Caco-2 (cell line): Measurements from ENCODE around the gene PSME4. TPM values are rescaled to one million over a fixed set of nuclear protein-coding genes. Genes with fewer than 3 reads are reported as not detected.

Source experiments
- BruUV-seq: library from RNA; stranded (reverse); fragments of 400-500 nt; replicated peaks from 2 replicates; lab custom pipeline; 2021; lab: Mats Ljungman, UMichigan
- CTCF ChIA-PET: fragments of 300-600 bp; sonication (Branson Sonifier 250); formaldehyde crosslinking; loops from one replicate; lab custom pipeline; 2022; ENCODE audit warnings: antibody characterized with exemption; lab: Charles Lee
- POLR2A ChIA-PET: fragments of 300-600 bp; sonication (Branson Sonifier 250); formaldehyde crosslinking; loops from one replicate; lab custom pipeline; 2022; ENCODE audit warnings: antibody characterized with exemption; lab: Charles Lee
- DNase-seq, 2 experiments: peaks; one replicate each; pipeline versions ENCODE4 v3.0.0 to v3.0.0-alpha.2; 2020 to 2022
- H3K27me3 ChIP-seq: replicated peaks from 2 replicates; pipeline ENCODE4 v1.6.0; 2011; ENCODE audit warnings: low read length; ENCODE audit not compliant: control insufficient read depth, insufficient read depth
- H3K36me3 ChIP-seq: 2 replicates; pipeline ENCODE4 v1.5.1; 2011; ENCODE audit warnings: low read length; ENCODE audit not compliant: control insufficient read depth, insufficient read depth
- H3K4me1 ChIP-seq: fragments of 250-450 bp; sonication (Bioruptor Pico); 2 replicates; pipeline ENCODE4 v1.5.1; 2020; ENCODE audit warnings: mild to moderate bottlenecking
- H3K4me3 ChIP-seq: 2 replicates; pipeline ENCODE4 v1.5.1; 2011; ENCODE audit warnings: low read depth, mild to moderate bottlenecking, control low read depth, low read length
- H3K9me3 ChIP-seq: fragments of 250-450 bp; sonication (Bioruptor Pico); 2 replicates; pipeline ENCODE4 v1.5.1; 2020; ENCODE audit warnings: mild to moderate bottlenecking, moderate library complexity
- H3K27ac Mint-ChIP-seq: one replicate; pipeline ENCODE4 v1.8.0; 2022; ENCODE audit warnings: mixed read lengths; ENCODE audit not compliant: unreplicated experiment
- H3K27me3 Mint-ChIP-seq: one replicate; pipeline ENCODE4 v1.8.0; 2022; ENCODE audit warnings: mixed read lengths; ENCODE audit not compliant: insufficient read depth, unreplicated experiment
- H3K36me3 Mint-ChIP-seq: one replicate; pipeline ENCODE4 v1.8.0; 2022; ENCODE audit warnings: mild to moderate bottlenecking, mixed read lengths; ENCODE audit not compliant: insufficient read depth, unreplicated experiment
- H3K4me1 Mint-ChIP-seq: one replicate; pipeline ENCODE4 v1.8.0; 2022; ENCODE audit warnings: low read depth, mixed read lengths; ENCODE audit not compliant: unreplicated experiment
- H3K4me3 Mint-ChIP-seq: one replicate; pipeline ENCODE4 v1.8.0; 2022; ENCODE audit warnings: mild to moderate bottlenecking, moderate library complexity, mixed read lengths; ENCODE audit not compliant: unreplicated experiment
- H3K9me3 Mint-ChIP-seq: one replicate; pipeline ENCODE4 v1.8.0; 2022; ENCODE audit warnings: mixed read lengths; ENCODE audit not compliant: unreplicated experiment
- CTCF ChIP-seq, 2 experiments: fragments of 200-600 bp in 1 of 2; IDR thresholded peaks; 1 replicate in 1 of 2; 2 replicates in 1 of 2; pipeline versions ENCODE4 v1.5.1 to v1.8.0; 2011 to 2022; ENCODE audit warnings: antibody characterized with exemption in 1 of 2, control low read depth in 1 of 2, inconsistent platforms in 1 of 2, low read depth in 1 of 2, low read length in 1 of 2, mild to moderate bottlenecking in 1 of 2, moderate library complexity in 1 of 2; ENCODE audit not compliant: insufficient read depth in 1 of 2, severe bottlenecking in 1 of 2, unreplicated experiment in 1 of 2
- intact Hi-C: fragments of 100-400 bp; cut with micrococcal nuclease; formaldehyde crosslinking; loops from one replicate; pipeline ENCODE4 v1.10.0; 2022; ENCODE audit not compliant: unreplicated experiment
- total RNA-seq: library from RNA; stranded (reverse); gene quantifications from 2 replicates; pipeline ENCODE4 v1.2.3, GENCODE V29; 2022

PSME4 gene
- total RNA-seq, 1 experiment from 2014 or later, result 79.0 TPM

GRCh38 chr2:53998834-53999233 lies 28.0 kb upstream of the PSME4 start:
- Histone ChIP-seq H3K4me3 (no peak overlapping the region), H3K4me1 (no peaks in the 10 kb centered on the region), H3K9me3 (no peaks in the 10 kb centered on the region), H3K36me3 (no peaks in the 10 kb centered on the region), H3K27me3 (no peaks in the 10 kb centered on the region)
- no TSS peak for BruUV-seq
- H3K27ac Mint-ChIP-seq, result no peak overlapping the region
- no peak for DNase-seq
- H3K36me3 Mint-ChIP-seq, result no peaks in the 10 kb centered on the region
- H3K9me3 Mint-ChIP-seq, result no peaks in the 10 kb centered on the region
- H3K4me3 Mint-ChIP-seq, result no peak overlapping the region
- intact Hi-C loops, result no loop called here
- H3K27me3 Mint-ChIP-seq, result no peaks in the 10 kb centered on the region
- no peak for TF ChIP-seq CTCF (IDR thresholded peaks at IDR 0.05; ENCODE audit: insufficient read depth in 1 of 2, low read depth in 1 of 2, low read length in 1 of 2, severe bottlenecking in 1 of 2, unreplicated experiment in 1 of 2)
- no peaks in the 10 kb centered on the region for H3K4me1 Mint-ChIP-seq
- ChIA-PET CTCF (no interaction called here), POLR2A (no interaction called here)

GRCh38 chr2:53994818-53995808 lies 24.3 kb upstream of the PSME4 start:
- Histone ChIP-seq H3K4me1 (no peaks in the 10 kb centered on the region), H3K27me3 (no peaks in the 10 kb centered on the region), H3K9me3 (no peaks in the 10 kb centered on the region), H3K36me3 (no peaks in the 10 kb centered on the region), H3K4me3 (no peak overlapping the region)
- ChIA-PET POLR2A (no interaction called here), CTCF (no interaction called here)
- no TSS peak for BruUV-seq
- no peak for DNase-seq
- no peak for TF ChIP-seq CTCF (IDR thresholded peaks at IDR 0.05; ENCODE audit: insufficient read depth in 1 of 2, low read depth in 1 of 2, low read length in 1 of 2, severe bottlenecking in 1 of 2, unreplicated experiment in 1 of 2)
- Mint-ChIP-seq H3K36me3 (no peaks in the 10 kb centered on the region), H3K4me3 (no peak overlapping the region), H3K27ac (no peak overlapping the region), H3K9me3 (no peaks in the 10 kb centered on the region), H3K4me1 (no peaks in the 10 kb centered on the region), H3K27me3 (no peaks in the 10 kb centered on the region)
- intact Hi-C loops, result no loop called here

GRCh38 chr2:53991948-53992347 lies 21.2 kb upstream of the PSME4 start:
- no peak overlapping the region for H3K27ac Mint-ChIP-seq
- H3K4me3 Mint-ChIP-seq, result no peak overlapping the region
- DNase-seq, result no peak
- Histone ChIP-seq H3K27me3 (no peaks in the 10 kb centered on the region), H3K4me1 (no peaks in the 10 kb centered on the region), H3K4me3 (no peak overlapping the region), H3K9me3 (no peaks in the 10 kb centered on the region), H3K36me3 (no peaks in the 10 kb centered on the region)
- no peak for TF ChIP-seq CTCF (IDR thresholded peaks at IDR 0.05; ENCODE audit: insufficient read depth in 1 of 2, low read depth in 1 of 2, low read length in 1 of 2, severe bottlenecking in 1 of 2, unreplicated experiment in 1 of 2)
- H3K36me3 Mint-ChIP-seq, result no peaks in the 10 kb centered on the region
- ChIA-PET POLR2A (no interaction called here), CTCF (no interaction called here)
- no peaks in the 10 kb centered on the region for H3K9me3 Mint-ChIP-seq
- intact Hi-C loops, result no loop called here
- no peaks in the 10 kb centered on the region for H3K27me3 Mint-ChIP-seq
- BruUV-seq, result no TSS peak
- H3K4me1 Mint-ChIP-seq, result no peaks in the 10 kb centered on the region
